Mucosa of rectum (tissue), 2 donors: ENCODE measurements around the gene TRMT10B.
"Not testable (repeated sequence)": the region's sequence is repeated elsewhere in the genome, so short reads cannot be mapped to it uniquely, and the experiment has no call there.

Source experiments
- H3K27ac ChIP-seq, 2 donors: one replicate each; pipeline ENCODE4 v1.7.0; 2013; ENCODE audit warnings: inconsistent platforms in 2 of 2, low read depth in 2 of 2, low read length in 2 of 2
- H3K27me3 ChIP-seq, 2 donors: one replicate each; pipeline ENCODE4 v1.7.0; 2013; ENCODE audit warnings: low read length in 2 of 2; ENCODE audit not compliant: control insufficient read depth in 2 of 2, insufficient read depth in 2 of 2
- H3K36me3 ChIP-seq, 2 donors: one replicate each; pipeline ENCODE4 v1.7.0; 2013; ENCODE audit warnings: low read length in 2 of 2; ENCODE audit not compliant: control insufficient read depth in 2 of 2, insufficient read depth in 2 of 2
- H3K4me1 ChIP-seq, 2 donors: one replicate each; pipeline ENCODE4 v1.7.0; 2013; ENCODE audit warnings: low read length in 2 of 2, mild to moderate bottlenecking in 1 of 2; ENCODE audit not compliant: control insufficient read depth in 2 of 2, insufficient read depth in 2 of 2
- H3K4me3 ChIP-seq, 2 donors: one replicate each; pipeline ENCODE4 v1.7.0; 2013; ENCODE audit warnings: low read length in 2 of 2
- H3K9ac ChIP-seq, 2 donors: one replicate each; pipeline ENCODE4 v1.7.0; 2013; ENCODE audit warnings: low read length in 2 of 2, low read depth in 1 of 2, mild to moderate bottlenecking in 1 of 2
- H3K9me3 ChIP-seq, 2 donors: one replicate each; pipeline ENCODE4 v1.7.0; 2013; ENCODE audit warnings: low read length in 2 of 2; ENCODE audit not compliant: control insufficient read depth in 2 of 2
- donor health status: healthy.
- donor health status: Normal muscosa, but diverticular disease.

Gene TRMT10B

GRCh38 chr9:37796232-37796631 lies 42.6 kb downstream of the TRMT10B start:
- peaks cover 0 to under 1% of the 10 kb centered on the region in 2 donors for H3K4me1 ChIP-seq
- H3K4me3 ChIP-seq, result no peak overlapping the region
- no peak overlapping the region for H3K9ac ChIP-seq

GRCh38 chr9:37798677-37799076 lies 45.1 kb downstream of the TRMT10B start:
- H3K9me3 ChIP-seq, result no peaks in the 10 kb centered on the region
- no peak overlapping the region for H3K27ac ChIP-seq
- no peaks in the 10 kb centered on the region for H3K36me3 ChIP-seq
- peaks cover 16 to 18% of the 10 kb centered on the region in 2 donors for H3K4me1 ChIP-seq
- H3K4me3 ChIP-seq, result no peak overlapping the region
- H3K27me3 ChIP-seq, result no peaks in the 10 kb centered on the region
- no peak overlapping the region for H3K9ac ChIP-seq

More at GRCh38 chr9:37796232-37796631, 42.6 kb downstream of the TRMT10B start:
- H3K27me3 ChIP-seq, result no peaks in the 10 kb centered on the region
- H3K9me3 ChIP-seq, result no peaks in the 10 kb centered on the region
- no peak overlapping the region for H3K27ac ChIP-seq
- H3K36me3 ChIP-seq, result no peaks in the 10 kb centered on the region

GRCh38 chr9:37800631-37801286 lies 47.2 kb downstream of the TRMT10B start, which contains the start of gene DCAF10:
Gene DCAF10, plus strand, starts transcription at chr9:37800797. Its CDS starts 70 bp downstream, at chr9:37800867.
- Histone ChIP-seq H3K9me3 (no peaks in the 10 kb centered on the region), H3K27me3 (no peaks in the 10 kb centered on the region), H3K27ac (peak within 1 kb of the TSS; percentile 85 to 87), H3K9ac (peak within 1 kb of the TSS; percentile 76 to 90), H3K4me1 (peaks cover 16 to 18% of the 10 kb centered on the region in 2 donors), H3K36me3 (no peaks in the 10 kb centered on the region), H3K4me3 (peak within 1 kb of the TSS; percentile 87 to 94)

GRCh38 chr9:37801287-37801850 lies 47.8 kb downstream of the TRMT10B start:
- Histone ChIP-seq H3K4me1 (peaks cover 16 to 18% of the 10 kb centered on the region in 2 donors), H3K9me3 (no peaks in the 10 kb centered on the region), H3K27ac (peak overlapping the region; percentile 85 to 87), H3K27me3 (no peaks in the 10 kb centered on the region), H3K9ac (peak overlapping the region; percentile 76 to 90), H3K36me3 (no peaks in the 10 kb centered on the region), H3K4me3 (peak overlapping the region; percentile 87 to 94)

- H3K9ac ChIP-seq, result peak overlapping the region; percentile 76 to 90
- no peaks in the 10 kb centered on the region for H3K36me3 ChIP-seq
- H3K27me3 ChIP-seq, result no peaks in the 10 kb centered on the region
- no peaks in the 10 kb centered on the region for H3K9me3 ChIP-seq
- H3K4me3 ChIP-seq, result peak overlapping the region; percentile 87 to 94
- peaks cover 16 to 18% of the 10 kb centered on the region in 2 donors for H3K4me1 ChIP-seq
- H3K27ac ChIP-seq, result no peak overlapping the region
Observed at GRCh38 chr9:37801959-37802711, 48.5 kb downstream of the TRMT10B start.

GRCh38 chr9:37806271-37806670 lies 52.7 kb downstream of the TRMT10B start:
- Histone ChIP-seq H3K4me1 (peaks cover 15 to 18% of the 10 kb centered on the region in 2 donors), H3K27me3 (no peaks in the 10 kb centered on the region), H3K9ac (no peak overlapping the region), H3K9me3 (no peaks in the 10 kb centered on the region), H3K4me3 (no peak overlapping the region), H3K36me3 (peaks cover 0 to 3% of the 10 kb centered on the region in 2 donors), H3K27ac (no peak overlapping the region)

- not testable (repeated sequence) for H3K4me1 ChIP-seq, H3K4me3 ChIP-seq, H3K27ac ChIP-seq, H3K27me3 ChIP-seq, H3K9ac ChIP-seq, H3K9me3 ChIP-seq, H3K36me3 ChIP-seq
Observed at GRCh38 chr9:37809676-37810075, 56.1 kb downstream of the TRMT10B start.

GRCh38 chr9:37811906-37812476 lies 58.4 kb downstream of the TRMT10B start:
- Histone ChIP-seq H3K27ac (no peak overlapping the region), H3K36me3 (peaks cover 0 to 3% of the 10 kb centered on the region in 2 donors), H3K9ac (no peak overlapping the region), H3K9me3 (no peaks in the 10 kb centered on the region), H3K4me3 (no peak overlapping the region), H3K27me3 (no peaks in the 10 kb centered on the region), H3K4me1 (no peaks in the 10 kb centered on the region)

- H3K36me3 ChIP-seq, result peaks cover 0 to 3% of the 10 kb centered on the region in 2 donors
- no peaks in the 10 kb centered on the region for H3K4me1 ChIP-seq
- H3K9ac ChIP-seq, result no peak overlapping the region
- H3K27me3 ChIP-seq, result no peaks in the 10 kb centered on the region
- H3K9me3 ChIP-seq, result no peaks in the 10 kb centered on the region
- no peak overlapping the region for H3K27ac ChIP-seq
- H3K4me3 ChIP-seq, result no peak overlapping the region
Observed at GRCh38 chr9:37812773-37813379, 59.3 kb downstream of the TRMT10B start.
